HPDE6-E6E7 (cell line): ENCODE results near the gene OR2AE1.
A peak's percentile ranks its signal among the peaks of the same experiment; 100 is the strongest.

Source experiments
- DNase-seq: peaks from one replicate; pipeline ENCODE4 v3.0.0; 2011; ENCODE audit warnings: missing footprints; ENCODE audit errors: extremely low spot score

The OR2AE1 gene

DNA sequence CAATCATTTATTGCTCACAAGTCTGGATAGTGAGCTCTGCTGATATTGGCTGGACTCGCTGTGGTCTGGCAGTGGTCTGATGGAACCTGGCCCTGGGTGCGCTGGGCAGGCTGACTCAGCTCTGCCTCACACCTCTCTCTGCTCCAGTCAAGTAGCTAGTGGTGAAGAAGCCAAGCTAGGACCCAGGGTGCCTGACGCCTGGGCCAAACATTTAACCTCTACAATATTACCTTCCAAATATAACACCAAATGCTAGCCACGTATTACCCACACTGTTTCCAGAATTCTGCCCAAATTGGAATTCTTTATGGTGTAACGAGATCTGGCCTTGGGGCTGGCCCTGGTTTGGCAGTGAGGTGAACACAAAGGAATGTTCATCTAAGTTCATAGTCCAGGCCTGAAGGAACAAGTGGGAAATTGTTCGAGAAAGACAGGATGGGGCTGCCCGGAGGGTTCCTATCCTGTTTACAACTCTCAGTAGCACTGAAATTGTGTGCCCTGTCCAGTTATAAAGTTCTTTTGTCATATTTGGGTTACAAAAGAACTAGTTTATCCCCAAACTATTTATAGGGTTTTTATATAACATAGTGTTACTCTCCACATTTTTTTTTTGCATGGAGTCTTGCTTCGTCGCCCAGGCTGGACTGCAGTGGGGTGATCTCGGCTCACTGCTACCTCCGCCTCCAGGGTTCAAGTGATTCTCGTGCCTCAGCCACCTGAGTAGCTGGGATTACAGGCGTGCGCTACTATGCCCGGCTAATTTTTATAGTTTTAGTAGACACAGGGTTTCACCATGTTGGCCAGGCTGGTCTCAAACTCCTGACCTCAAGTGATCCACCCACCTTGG lies 16.3 kb downstream of the OR2AE1 start:
- DNase-seq, result peak; percentile 64

DNA sequence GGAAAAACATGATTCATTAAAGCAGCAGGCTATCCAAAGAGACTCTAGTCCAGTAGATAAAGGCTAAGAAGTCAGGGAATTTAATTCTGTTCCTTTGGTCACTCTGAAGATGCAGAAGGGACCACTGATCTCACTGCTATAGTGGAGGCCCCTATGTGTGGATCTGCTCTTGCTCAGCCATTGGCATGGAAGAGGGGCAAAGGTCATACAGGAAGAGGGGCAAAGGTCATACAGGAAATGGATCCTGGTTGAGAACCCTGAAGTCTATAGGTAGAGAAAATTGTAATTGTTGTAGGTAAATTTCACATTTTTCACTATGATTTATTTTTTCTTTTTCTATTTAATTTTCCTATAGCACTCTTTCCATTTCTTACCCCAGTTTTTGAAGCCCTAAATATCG lies 21.6 kb downstream of the OR2AE1 start:
- DNase-seq, result no peak

DNA sequence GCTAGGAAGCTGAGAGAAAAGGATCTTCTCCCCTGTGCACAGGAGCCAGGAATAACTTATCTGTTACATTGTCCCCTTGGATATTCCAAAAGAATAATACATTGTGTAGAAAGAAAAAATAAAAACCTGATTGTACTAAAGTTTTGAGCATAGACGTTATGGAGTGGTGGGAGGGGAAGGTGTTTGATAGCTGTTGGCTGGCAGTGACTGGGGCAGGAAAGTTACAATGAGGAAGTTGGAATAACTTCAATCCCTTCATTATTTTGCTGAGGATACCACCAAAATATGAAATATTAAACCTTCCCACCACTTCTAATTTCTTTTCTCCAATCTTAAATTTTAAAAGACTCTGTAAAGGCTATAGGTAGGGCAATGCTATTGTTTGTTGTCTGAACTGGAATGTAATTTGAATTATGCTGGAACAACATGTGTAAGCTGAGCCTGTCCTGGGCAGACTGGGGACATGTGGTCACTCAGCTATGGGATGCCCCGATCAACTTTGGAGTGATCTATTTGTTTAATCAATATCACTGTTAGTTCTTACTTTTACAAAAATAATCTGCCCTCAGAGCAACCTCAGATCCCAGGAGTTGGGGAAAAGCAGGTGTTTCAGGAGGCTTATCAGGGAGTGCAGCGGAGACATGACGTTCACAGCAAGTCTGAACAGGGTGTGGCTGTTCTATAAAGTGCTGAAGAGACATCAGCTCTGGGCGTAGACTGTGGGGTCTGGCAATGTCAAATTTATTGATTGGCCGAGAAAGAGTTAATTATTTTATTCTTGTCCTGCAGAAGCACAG lies 28.2 kb downstream of the OR2AE1 start:
- DNase-seq, result no peak

DNA sequence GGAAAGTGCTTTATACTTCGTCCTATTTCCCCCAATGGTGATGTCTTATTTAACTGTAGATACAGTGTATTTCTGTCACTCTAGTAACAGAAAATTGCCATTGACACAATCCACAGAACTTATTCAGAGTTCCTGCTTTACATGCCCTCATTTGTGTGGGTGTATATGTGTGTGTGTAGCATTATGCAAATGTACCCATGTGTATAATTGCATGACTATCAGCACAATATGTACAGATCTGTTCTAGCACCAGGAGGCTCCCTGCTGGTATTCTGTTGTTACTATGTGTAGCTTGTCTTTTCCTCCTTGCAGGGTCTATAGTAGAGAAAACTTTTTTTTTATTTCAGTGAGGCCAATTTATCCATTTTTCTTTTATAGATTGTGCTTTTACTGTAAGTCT lies 32.5 kb downstream of the OR2AE1 start:
- no peak for DNase-seq

DNA sequence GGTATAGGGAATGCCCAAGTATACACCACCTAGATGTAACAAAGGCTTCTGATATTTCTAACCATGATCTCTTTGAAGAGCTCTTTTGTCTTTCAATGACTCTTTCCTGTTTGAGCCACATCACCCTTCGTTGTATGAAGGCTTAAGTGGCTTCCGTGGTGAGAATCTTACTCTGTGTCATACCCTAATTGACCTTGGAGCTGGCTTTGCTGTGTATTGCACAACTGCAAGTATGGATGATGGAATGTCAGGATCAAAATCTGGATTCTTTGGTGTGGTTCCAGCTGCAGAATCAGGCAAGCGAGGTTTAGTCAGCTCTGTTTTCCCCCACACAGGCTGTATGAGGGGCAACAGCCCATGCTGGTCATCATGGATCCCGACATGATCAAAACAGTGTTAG lies 33.0 kb downstream of the OR2AE1 start:
- no peak for DNase-seq

DNA sequence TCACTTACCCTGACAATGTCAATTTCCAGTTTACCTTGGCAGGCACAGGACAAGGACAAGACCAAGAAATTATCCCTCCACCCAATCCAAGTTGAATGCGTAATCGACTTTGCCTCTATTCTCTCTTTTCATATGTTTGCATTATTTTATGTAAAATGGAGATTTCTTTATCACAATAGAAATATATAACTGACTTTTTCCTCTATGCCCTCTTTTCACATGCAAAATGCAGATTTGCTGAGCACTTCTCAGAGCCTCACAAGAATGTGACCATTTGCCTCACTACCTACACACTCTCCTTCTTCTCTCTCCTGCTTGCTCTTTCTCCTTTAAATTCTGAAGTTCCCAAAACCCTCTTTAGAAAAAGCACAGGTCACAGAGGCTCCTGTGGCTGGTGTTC lies 33.9 kb downstream of the OR2AE1 start:
- no peak for DNase-seq

DNA sequence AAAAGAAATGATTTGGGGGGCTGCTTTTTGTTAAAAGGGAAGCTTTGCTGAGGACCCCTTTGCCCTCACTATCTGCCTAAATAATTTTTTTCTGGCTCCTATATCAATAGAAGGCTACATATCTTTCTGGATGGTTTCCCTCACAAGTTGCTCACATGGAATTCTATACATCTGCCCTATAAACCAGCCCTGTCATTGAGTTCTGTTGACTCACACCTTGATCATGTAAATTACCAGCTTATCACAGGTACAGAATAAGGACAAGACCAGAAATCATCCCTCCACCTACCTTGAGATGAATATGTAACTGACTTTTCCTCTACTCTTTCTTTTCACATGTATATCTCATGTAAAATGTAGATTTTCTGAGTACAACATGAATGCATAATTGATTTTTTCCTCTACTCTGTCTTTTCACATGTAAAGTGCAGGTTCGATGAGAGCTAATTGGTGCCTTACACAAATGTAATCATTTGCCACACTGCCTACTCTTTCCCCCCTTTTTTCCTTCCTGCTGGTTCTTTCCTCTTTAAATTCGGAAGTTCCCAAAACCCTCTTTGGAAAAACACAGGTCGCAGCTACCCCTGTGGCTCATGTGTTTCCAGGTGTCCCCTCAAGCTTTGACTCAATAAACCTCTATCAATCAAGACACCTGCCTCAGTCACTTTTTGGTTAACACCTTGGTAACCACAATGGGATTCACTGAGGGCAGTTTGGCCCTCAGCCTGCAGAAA lies 36.5 kb downstream of the OR2AE1 start:
- DNase-seq, result no peak

DNA sequence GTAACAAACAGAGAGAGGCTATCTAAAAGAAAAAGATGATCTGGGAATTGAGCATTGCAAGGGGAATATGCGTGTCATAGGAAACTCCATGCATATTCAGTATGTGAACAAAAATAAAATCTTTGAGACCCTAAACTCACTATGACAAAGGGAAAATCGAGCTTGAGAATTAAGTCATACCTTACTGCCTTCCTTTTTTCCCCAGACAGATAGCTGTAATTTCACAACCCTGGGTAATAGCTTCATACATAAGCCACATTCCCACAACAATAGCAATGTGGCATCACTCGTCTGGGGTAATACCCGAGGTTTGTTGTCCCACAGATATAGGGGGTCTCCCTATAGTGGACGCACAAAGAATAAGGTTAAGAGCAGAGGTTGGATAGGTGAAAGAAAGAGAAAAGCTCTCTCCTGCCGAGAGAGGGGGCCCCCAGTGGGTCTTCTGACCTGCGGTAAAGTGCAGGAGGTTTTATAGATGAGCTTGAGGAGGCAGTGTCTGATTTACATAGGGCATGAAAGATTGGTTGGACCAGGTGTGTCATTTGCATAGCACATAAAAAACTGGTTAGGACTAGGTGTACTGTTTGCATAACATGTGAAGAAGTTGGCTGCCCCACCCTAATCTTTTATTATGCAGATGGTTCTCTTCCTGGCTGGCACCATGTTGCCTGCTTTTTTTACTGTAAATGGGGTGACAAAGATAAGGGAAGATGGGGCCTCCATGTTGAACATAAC lies 37.4 kb downstream of the OR2AE1 start:
- no peak for DNase-seq

DNA sequence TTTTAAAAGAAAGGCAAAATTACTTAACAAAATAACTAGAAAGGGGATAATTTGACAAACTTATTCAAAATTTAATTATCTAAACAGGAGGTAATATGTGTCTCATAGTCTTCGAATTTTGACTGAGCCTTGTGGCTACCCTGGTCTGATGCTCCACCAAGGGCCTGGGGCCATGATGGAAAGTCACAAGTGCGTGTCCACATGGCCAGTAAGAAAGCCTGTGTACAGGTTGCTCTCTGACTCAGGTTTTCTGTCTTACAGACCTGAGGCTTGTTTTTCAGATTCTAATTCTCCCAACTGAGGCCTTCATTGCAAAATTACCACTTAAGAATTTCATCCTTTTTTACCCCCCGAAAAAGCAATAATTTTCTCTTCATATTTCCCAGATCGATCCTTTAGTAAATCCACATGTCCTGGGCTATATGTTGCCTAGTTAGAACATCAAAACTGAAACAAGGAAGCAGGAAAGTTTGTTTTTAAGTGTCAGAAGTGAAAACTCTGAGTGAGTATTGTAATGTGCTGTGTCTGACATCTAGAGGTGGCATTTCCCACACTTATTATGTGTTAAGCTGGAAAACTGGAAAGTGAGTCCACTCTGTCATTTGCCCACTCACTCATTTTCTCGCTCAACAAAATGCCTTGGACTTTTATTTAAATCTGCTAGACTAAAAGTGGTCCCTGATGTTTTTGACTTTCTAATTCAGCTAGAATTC lies 39.0 kb downstream of the OR2AE1 start:
- peak; percentile 25 for DNase-seq

DNA sequence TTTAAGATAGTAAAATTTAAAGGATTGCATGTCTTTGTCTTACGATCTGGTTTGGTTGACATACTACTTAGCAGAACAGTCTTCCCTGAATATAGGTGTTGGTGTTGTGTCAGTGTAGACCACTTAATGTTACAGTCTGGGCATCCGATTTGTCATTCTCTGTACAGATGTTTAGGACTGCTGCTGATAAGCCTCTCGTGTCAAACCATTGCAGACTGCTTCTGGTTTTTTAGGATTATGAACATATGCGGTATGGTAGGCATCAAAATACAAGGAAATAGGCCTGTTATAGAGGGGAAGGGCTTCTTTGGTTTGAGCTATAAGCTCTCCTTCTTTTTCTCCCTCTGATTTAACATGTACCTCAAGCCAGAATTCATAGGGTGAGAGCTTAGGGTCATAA lies 41.6 kb downstream of the OR2AE1 start:
- no peak for DNase-seq

DNA sequence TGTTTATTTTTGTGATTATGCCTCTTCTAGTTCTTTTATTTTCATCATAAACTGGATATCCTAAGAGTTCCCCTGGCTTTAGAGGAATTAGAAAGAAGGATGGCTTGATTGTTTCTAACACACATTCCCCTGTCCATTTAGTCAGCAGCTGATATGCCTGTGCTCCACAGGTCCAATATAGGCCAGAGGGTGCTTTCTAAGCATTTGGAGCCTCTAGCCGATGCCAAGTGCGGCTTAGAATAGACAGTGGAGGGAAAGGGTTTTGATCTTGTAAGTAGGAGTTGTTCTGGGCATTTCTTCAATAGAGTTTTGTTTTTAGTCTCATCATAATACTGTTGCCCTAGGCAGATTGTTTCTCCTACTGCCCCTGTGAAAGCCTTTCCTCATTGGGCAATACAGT lies 42.5 kb downstream of the OR2AE1 start:
- DNase-seq, result no peak

DNA sequence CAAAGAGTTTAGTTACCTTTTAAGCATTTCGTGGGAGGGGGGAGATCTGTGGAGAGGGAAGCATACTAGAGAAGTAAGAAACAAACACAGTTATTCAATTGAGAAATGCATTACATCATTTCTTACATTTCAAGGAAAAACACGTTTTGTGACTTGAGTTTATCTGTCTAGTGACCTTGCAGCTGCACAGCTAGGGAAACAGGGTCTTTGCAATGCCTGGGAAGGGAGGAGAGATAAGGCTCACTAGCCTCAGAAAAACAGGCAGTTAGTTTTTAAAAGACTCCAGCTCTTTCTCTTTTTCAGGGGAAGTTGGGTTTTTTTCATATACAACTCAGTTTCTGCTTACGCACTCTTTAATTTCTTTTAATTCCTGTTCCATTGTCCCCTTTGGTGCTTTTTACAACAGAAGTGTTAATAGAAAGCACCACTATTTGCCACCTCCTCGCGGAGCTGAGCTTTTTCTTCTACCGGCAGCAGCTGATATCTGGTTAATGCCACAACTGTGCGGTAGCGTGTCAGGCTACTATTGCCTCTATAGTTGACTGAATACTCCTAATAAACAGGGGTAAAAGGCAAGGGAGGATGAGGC lies 43.5 kb downstream of the OR2AE1 start:
- no peak for DNase-seq

DNA sequence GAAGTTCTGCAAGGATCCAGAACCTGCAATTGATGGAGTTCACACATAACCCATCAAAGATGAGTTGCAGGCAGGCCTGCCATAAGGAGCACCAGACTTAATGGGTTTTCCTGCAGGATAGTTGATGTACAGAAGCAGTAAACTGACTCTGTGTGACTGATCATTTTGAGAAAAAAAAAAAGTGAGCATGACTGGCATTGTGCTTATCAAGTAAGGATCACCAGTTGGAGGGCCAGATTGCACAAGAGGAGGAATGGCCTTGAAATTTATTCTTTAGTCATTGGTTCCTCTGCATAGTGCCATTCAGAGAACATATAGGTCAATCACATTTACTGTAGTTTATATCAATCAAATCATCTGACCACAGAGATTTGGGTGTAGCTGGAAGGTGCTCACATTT lies 45.2 kb downstream of the OR2AE1 start:
- no peak for DNase-seq

DNA sequence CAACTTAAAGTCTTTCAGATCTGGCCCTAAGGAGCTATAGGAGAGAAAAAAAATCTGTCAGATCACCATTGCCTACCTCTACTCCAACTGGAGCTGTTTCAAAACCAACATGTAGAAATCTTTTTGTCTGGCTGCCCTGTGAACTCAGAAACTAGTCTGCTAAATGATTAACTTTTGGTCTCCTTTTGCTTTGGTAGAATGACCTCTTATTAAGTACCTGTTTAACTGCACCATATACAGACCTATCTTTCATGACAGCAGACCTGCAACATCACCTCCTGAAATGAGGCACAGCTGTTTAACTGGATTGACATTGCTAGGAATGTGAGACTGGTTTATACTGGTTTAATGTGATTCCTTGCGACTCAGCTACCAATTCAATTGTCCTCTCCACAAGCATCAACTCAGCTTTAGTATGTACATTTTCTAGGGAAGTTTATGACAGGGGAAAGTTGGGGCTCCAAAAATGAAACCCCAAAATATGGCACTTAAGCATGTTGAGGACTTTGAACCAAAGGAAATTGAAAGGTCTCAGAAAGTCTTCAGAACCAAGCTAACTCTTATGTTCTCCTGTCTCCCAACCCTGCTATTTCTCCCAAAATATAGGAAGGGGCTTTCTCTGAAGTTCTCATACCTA lies 47.2 kb downstream of the OR2AE1 start:
- no peak for DNase-seq

DNA sequence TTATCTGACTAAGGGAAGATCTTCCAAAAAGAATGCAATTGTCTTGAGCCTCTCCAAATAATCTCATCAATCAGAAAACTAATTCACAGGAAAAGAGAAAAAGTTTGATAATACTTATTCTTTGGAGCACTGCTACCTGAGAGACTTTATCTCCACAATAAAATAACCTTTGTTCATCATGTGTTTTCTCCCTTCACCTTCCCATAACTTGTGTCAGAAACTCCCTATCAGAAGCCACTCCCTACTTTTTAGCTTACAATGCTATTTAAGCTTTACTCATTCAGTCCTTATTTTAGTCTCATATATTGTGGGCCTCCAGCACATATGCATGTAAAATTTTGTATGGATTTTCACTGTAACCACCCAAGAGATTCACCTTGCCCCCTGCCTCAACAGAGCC lies 48.0 kb downstream of the OR2AE1 start:
- no peak for DNase-seq

DNA sequence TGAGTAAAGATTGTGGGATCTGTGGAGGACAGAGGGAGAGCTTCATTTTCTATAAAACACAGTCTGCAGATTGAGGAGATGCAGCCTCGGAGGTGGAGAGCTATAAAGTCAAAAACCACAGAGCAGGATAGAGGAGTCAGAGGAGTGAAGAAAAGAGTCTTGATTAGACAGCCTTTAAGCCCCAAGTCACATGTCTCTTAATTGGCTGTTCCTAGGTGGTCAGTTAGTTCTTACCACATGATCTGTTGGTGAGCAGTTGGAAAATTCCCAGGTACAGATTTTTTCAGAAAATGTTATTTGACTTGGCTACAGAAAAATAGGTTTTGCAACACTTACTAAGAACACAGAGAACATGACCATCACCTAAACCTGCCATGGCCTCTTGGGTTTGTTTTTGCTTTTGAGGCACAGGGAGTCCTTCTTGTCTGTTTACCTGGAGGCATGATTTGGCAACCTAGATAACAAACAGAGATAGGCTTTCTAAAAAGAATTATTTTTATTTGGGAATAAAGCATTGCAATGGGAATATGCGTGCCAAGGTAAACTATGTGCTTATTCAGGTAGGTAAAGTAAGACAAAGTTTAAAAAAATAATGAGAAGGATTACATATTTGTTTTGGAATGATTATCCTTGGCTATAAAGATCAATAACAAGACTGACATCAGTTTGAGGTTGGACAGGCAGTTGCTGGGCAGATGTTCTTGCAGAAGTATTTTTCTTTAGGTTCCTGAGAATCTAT lies 49.6 kb downstream of the OR2AE1 start:
- no peak for DNase-seq
